Stimulated activated CD4-positive, alpha-beta T cell treated with anti-CD3 and anti-CD28 coated beads, TNF-alpha, amount 100 ng/mL, for 4 hours (primary cell): ENCODE data around the gene VHLL.
A peak's percentile ranks its signal among the peaks of the same experiment; 100 is the strongest.

ENCODE experiments used
- DNase-seq, 3 experiments: peaks; one replicate each; pipeline ENCODE4 v3.0.0-alpha.2; 2020; ENCODE audit warnings: low read depth in 3 of 3

Gene VHLL

DNA sequence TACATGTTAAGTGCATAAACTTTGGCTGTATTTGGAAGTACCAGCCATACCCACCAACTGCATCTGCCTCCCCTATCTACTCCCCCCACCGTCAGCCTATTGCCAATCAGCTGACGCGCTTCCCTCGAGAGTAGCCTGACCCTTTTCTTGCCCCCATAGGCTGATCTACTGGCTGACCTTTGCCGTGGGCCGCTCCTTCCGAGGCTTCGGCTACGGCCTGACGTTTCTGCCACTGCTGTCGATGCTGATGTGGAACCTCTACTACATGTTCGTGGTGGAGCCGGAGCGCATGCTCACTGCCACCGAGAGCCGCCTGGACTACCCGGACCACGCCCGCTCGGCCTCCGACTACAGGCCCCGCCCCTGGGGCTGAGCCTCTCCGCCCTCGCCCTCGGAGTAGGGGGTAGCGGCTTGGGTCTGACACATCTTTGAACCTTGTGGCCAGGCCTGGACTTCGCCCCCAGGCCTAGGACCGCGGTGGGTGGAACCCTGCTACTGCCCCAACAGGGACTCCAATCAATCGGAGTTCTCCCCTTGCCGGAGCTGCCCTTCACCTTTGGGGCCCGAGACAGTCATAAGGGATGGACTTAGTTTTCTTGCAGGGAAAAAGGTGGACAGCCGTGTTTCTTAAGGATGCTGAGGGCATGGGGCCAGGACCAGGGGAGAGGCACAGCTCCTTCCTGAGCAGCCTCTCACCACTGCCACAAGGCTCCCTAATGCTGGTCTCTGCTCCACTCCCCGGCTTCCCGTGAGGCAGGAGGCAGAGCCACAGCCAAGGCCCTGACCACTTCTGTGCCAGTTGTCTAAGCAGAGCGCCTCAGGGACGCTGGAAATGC, 7.7 kb downstream of the VHLL start:
- no peak for DNase-seq

DNA sequence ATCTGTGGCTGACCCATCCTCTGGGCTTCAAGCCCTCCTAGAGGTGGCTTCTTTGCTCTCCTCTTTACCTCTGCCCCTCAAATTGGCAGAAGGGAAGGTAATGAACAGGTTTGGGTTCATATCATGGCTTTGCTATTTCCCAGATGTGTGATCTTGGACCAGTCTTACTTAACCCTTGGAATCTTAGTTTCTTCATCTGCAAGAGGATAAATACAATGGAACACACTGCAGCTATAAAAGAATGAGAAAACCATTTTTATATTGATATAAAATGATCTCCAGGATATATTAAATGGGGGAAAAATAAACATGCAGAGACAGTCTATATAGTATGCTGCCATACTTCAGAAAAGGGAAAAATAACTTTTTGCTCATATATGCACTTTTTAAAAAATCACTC, 9.2 kb downstream of the VHLL start:
- no peak for DNase-seq

DNA sequence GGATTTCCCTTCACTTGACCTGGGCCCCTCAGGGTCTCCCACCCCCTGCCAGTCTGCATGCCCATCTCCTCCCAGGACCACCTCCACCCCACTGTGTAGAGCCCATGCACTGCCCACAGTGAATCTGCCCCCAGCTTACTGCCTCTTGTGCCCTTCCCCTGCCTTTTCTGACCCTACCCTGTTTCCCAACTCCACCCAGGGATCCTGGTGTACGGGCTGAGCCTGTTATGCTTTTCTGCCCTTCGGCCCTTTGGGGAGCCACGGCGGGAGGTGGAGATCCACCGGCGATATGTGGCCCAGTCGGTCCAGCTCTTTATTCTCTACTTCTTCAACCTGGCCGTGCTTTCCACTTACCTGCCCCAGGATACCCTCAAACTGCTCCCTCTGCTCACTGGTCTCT, 13.0 kb downstream of the VHLL start:
- no peak for DNase-seq

DNA sequence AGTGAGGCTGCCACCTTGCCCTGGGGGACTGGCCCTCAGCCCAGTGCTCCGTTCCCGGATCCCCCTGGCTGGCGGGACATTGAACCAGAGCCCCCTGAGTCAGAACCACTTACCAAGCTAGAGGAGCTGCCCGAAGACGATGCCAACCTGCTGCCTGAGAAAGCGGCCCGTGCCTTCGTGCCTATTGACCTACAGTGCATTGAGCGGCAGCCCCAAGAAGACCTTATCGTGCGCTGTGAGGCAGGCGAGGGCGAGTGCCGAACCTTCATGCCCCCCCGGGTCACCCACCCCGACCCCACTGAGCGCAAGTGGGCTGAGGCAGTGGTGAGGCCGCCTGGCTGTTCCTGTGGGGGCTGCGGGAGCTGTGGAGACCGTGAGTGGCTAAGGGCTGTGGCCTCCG, 13.7 kb downstream of the VHLL start:
- DNase-seq = no peak

DNA sequence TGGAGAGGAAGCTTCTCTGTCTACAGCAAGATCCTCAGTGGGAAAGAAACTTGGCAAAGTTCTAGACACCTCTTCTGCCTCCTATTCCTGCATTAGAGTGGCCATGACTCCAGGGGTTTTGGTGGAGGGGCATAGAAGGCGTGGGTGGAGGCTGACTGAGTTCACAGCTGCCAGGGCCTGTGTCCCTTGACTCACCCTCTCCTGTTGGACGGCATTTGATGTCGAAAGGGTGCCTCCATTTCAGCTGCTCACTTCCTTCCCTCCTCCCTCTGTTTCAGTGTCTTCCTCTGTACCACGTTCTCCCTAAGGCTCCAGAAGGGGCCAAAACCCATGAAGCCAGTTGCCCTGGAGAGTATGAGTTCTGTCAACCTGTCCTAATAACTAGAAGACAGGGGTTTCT, 14.3 kb downstream of the VHLL start:
- no peak for DNase-seq

DNA sequence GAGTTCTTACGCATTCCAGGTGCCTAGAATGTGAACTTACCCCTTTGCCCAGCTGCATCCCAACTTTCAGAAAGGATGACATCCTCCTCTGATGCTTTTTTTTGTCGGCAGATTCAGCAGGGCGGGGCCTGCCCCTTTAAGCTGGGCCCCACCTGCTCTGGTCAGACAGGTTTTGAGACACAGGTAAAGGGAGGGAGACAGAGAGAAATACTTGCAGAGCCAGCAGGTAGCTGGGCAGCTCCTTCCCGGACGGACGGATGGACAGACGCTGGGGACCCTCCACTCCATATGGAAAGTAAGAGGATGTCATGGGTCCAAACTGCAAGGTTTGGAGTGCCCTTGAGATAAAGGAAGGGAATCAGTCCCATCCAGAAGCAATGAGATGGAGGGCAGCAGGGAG, 15.0 kb downstream of the VHLL start, which contains the start of gene TMEM79:
Gene TMEM79, plus strand, starts transcription at position 214 of the 400 bp plus-strand sequence. CDS start 902 bp downstream, outside the sequence.
- no peak for DNase-seq

DNA sequence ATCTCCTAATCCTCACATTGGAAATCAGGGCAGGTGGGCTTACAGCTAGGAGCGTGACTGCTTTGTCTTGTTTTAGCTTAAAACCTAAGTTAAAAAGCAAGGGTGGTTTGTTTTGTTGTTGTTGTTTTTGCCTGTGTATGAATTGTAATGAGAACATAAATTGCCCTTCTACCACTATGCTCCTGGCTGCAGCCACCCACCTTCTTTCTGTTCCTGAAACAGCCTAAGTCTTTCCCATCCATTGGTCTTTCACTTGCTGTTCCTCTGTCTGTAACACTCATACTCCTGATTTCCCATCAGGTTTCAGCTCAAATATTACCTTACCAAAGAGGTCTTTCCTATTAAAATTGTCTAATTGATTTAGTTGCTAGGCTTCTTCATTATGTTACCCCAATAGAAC, 15.6 kb downstream of the VHLL start:
- DNase-seq = no peak

DNA sequence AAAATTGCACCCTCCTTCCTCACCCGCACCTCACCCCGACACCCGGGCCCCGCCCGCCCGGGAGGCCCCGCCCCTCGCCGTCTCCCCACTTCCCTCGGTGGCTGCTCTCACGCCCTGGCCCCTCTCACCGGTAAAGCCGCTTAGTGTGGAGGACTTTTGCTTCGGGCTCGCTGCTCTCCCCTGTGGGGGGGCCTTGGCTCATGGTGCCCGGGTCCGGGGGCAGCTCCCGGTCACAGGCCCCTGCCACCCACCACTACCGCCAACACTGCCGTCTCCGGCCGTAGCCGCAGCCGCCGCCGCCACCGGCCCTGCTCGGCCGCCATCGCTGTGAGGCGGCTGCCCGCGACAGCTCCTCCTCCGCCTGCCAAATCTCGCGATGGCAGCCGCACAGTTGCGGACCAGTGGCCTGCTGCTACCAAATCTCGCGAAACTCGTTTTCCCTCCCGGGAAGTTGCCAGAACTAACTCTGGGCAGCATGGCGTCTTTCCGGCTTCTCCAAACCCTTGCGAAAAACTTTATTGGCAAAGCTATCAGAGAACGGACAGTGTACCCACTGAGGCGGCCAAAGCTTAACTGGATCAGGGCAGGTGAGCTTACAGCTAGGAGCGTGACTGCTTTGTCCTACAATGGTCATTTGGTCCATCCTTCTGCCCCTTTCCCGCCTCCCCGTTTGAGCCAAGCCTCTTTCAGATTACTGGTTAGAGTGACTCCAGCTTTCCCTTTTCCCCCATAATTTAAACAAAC, 16.5 kb downstream of the VHLL start, which contains the start of gene SMG5:
Gene SMG5, minus strand, starts transcription at position 347 of the 744 bp plus-strand sequence. Its CDS starts 145 bp downstream, at position 202.
- peak; percentile 88 to 93 (median 92) for DNase-seq

DNA sequence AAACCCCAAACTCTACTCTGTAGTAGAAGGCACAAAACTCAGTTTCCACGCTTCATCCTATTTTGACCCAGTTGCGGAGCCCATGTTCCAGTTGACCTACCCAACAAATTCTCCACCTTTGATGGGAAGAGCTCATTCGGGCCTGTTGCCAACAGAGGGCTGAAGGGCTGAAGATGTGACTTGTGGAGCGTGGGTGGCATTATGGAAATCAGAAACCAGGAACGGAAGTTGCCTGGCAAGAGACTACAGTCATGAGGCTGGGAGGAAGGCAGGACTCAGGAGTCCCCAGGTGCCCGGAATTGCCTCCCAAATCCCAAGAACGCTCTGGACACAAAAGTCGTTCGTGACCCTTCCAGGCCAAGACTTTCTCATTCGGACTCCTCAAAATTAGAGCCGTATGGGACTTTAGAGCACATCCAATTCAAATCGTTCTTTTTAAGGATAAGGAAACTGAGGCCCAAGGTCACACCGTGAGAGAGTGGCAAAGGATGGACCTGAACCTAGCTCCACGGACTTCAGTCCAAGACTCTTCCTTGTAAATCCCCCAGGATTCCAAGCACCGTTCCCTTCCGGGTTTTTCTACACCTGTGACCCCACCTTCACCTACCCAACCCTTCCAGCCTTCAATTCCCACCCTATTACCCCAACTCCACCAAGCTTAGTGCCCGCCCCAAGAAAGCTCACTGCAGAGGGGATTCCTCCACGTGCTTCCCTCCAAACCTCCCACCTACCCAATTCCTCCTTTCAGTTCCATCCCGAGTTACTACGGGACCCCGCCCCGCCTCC, 17.2 kb downstream of the VHLL start:
- no peak for DNase-seq

DNA sequence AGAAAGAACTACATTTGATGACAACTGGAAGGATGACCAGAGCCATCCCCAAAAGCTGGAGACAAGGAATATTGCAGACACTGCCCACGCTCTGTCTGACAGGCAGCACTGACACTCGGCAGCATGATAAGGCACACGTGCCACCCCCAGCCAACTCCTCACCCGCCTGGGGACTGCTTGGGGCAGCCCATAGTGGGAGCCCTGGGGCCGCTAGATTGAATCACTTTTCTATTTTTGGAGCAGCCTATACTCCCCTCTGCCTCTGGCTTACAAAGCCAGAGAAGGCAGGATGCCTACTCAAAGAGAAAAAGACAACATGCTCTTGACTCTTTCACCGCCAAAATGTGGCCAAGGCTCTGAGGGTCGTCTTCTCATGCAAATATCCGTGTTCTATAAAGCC, 17.8 kb downstream of the VHLL start:
- DNase-seq = peak in 2 of 3 experiments; percentile 13 to 29

DNA sequence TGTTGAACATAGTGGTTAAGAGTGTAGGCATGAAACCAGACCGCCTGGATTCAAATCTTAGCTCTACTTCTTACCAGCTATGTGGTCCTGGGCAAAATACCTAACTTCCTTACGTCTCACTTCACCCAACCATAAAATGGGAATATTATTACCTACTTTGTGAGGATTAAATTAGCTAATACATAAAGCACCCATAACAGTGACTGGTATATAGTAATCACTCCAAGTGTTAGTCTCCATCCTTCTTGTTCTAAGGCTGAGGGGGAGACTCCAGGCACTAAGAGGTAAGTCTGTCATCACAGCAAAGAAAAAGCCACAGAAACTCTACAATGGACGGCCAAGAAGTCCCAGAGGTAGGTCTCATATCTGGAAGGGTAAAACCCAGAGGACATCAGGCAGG, 19.3 kb downstream of the VHLL start:
- no peak for DNase-seq

DNA sequence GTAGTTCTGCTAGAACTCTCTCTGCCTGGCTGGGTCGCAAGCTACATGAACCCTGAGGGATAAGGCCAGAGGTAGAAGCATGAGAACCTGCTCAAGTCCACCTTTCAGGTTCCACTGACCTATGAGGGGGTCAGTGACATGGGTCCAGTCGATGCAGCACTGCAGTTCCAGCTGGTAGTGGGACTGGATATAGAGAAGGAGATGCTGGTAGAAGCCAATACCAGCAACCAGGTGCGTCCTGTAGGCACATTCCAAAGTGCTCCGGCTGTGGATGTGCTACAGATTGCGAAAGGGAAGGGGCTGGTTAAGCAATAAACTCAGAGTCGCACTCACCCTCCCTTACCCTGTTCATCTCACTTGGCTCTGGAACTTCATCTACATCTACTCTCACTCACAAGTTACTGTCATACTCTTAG, 22.1 kb downstream of the VHLL start:
- DNase-seq = no peak

DNA sequence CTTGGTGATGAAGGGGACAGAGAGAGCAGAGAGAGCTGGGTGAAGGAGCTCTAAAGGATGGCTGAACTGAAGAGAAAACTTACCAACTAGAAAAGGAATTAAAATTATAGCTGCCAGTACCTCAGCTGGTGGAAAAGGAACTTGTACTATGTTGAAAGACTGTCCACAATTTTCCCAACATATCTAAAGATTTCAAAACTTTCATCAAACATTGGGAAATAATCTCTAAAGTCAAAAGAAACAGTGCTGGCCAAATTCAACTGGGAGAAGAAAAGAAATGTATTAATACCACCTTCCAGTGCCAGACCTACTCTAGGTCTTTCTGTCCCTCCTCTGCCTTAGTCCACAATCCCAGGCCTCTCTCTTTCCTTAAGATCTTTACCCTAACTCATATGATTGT, 22.6 kb downstream of the VHLL start:
- no peak for DNase-seq

DNA sequence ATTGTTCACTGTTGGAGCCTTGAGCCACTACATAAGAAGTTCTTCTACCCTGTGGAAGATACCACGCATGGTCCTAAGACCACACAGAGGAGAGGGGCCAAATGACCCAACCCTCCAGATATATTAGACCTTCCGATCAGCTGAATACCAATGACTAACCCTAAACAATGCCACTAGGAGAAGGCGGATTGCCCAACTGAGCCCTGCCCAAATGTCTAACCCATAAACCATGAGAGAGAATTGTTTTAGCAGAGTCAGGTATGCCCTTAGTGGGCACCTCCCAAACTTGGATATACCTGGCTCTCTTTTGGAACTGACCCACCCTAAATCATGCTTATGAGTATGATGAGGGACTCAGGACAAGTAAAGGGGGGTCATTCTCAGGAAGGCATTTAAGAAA, 28.8 kb downstream of the VHLL start:
- DNase-seq = no peak

DNA sequence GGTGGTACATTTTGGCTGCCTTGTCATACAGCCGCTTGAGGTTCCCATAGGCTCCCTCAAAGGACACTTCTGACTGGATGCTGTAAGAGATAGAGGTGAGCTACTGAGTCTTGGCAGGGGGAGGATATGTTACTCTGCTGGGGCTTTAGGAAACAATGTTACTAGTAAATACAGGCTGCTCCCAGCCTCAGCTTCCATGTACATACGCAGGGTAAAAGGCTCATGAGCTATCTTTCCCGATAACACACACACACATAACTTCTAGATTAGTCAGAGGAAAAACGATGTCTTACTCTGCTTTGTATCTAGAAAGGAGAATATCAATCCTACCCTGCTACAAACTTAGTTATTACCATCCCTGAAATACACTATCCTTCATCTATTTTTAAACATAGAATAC, 30.8 kb downstream of the VHLL start:
- DNase-seq = no peak

DNA sequence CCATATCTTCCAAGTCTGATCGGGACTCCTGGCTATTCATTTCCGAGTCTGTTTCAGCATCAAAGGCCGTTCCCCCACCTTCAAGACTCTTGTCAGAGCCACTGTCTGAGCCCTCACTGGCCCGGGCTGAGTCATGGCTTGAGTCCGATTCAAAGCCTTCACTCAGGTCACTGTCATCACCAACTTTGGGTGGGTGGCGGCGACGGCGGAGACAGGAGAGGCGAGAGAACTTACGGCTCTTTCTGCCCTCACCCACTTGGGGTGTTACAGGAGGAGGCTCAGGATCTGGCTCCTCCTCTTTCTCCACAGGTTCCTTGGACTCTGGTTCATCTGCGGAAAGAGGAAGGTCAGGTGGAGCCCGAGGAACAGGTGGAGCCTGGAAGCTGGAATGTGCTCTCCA, 33.1 kb downstream of the VHLL start:
- no peak for DNase-seq

DNA sequence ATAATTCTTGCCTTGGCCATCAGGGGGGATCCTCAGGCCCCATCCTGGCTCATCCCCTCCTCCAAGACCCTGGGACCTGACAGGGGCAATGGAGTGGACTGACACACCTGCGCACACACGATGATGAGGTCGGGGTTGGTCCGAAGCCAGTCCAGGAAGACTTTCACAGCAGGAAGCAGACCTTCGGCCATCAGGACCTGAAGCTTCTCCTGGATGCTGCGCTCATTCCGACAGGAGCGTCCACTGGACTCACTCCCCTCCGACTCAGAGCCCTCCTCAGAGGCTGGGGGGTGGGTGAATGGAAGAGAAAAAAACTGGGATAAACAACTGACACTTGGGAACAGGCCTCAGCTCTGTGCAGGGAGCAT, 35.8 kb downstream of the VHLL start:
- no peak for DNase-seq

DNA sequence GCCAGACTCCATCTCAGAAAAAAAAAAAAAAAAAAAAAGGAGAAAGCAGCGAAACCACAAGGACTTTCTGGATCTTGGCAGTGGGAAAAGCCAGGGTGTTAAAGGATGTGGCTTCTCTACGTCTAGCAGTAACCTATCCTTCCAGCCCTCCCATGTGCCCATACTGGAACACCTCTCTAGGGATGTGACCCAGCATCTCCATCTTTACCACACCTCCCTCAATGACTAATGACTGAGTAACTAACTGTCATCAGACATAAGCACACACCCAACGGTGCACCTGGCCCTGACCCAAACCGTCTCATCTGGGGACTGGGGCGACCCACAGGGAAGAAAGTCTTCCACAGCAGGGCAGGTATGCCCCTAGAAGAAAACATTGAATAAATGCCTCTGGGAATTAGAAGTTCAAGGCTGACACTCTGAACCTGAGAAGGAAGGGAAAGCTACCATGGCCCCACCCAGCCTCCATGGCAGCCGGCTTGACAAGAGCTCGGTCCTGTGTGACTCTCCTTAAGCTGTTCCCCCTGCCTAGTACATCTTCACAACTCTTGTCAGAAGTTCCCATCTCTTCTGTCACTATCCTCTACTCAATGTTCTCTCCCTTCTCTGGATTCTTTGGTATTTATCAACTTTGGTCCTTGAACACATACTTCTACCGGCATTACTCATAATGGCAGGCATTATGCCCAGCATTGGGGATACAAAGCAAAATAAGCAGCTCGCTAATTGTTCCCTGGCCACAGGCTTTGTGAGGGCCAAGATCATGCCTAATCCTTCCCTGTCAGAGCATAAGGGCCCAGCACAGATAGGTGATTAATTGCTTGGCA, 36.4 kb downstream of the VHLL start:
- no peak for DNase-seq

DNA sequence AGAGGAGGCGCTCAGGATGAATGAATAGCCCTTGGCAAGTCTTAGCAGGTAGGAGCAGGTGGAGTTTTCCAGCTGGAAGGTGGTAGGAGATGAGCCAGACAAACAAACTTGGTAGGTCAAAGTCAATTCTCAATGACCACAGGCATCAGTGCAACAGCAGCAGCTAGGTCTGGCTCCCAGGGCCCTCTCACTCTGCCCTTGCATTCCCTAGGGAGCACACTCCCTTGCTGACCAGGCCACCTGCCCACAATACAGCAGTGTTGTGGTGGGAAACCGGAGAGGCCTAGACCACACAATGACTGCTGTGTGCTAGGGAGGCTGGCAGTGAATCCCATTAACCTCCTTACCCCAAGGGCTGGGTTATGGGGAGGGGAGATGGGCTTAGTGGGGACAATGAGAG, 38.2 kb downstream of the VHLL start:
- DNase-seq = no peak

DNA sequence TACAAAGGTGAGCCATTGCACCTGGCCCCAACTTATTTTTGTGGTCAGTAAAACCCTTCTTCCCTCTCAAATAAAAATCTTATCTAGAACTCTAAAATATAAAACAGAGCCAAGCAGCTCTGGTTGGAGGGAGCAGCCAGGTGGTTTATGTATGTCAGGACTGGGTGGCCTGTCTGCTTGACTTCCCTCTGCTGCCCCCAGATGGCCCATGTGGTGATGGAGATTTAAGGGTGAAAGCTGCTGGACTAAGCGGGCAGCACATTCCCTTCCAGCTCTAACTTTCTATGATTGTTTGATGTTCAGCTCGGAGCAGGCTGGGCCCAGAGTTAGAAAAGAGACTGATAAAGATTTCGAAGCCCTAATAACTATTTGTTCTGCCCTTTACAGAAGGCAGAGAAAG, 39.3 kb downstream of the VHLL start:
- DNase-seq = no peak

DNA sequence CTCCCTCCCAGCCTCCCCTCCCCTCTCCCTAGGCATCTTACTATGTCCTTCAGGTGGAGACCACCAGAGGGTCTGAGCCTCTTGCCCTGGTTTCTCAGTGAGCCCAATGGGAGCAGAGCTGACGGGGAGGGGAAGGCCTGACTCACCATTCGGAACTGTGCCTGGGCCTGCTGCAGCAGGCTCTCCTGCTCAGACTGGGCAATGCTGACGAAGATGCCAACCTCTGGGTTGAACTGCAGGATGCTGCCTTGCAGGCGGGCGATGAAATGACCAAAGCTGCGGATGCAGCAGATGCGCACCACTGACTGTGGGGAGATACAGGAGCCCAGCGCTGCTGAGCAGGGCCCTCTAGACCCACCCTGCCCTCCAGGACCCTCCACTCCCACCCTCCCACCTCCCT, 40.2 kb downstream of the VHLL start:
- DNase-seq = no peak
